ENCODE results near the gene SAMMSON.

The SAMMSON gene

GRCh38 chr3:70095260-70095659 lies 95.7 kb downstream of the SAMMSON start:
- no peak for DNase-seq

- DNase-seq = no peak
Measured at GRCh38 chr3:70096376-70097066, 97.0 kb downstream of the SAMMSON start.

- no peak for DNase-seq
Measured at GRCh38 chr3:70097084-70097483, 97.6 kb downstream of the SAMMSON start.

GRCh38 chr3:70108072-70108471 lies 108.5 kb downstream of the SAMMSON start:
- no peak for DNase-seq

GRCh38 chr3:70108546-70108945 lies 109.0 kb downstream of the SAMMSON start:
- no peak for DNase-seq

GRCh38 chr3:70110066-70110465 lies 110.5 kb downstream of the SAMMSON start:
- no peak for DNase-seq

GRCh38 chr3:70111411-70111810 lies 111.9 kb downstream of the SAMMSON start:
- DNase-seq = no peak

GRCh38 chr3:70112751-70113150 lies 113.2 kb downstream of the SAMMSON start:
- no peak for DNase-seq

GRCh38 chr3:70114431-70114830 lies 114.9 kb downstream of the SAMMSON start:
- DNase-seq = no peak

GRCh38 chr3:70119879-70120278 lies 120.3 kb downstream of the SAMMSON start:
- DNase-seq = no peak
